Measurements from ENCODE around the gene RGS9. TPM values are rescaled to one million over a fixed set of nuclear protein-coding genes. Genes with fewer than 3 reads are reported as not detected.

RGS9 gene
- polyA plus RNA-seq, 2 of the 4 experiments (the other 2 are of a cell fraction): 6.9 to 14.3 TPM

- H3K4me1 ChIP-seq: peaks cover 7% of the 10 kb centered on the region; the same call in 1 of the 3 replicates
- WGBS (ENCODE audit: missing lambda C conversion rate): 73% methylated on average over 4 of the region's 4 CpGs
- ChIA-PET CTCF (interaction anchor here (0.7 to 5.2 kb wide), 7 partner anchors 10 to 154 kb away, joined by 3 to 30 read pairs (median 6); partner anchors contain the start of gene RGS9), POLR2A (interaction anchor here (0.6 to 1.2 kb wide), 2 partner anchors 142 to 1047 kb away, joined by 4 to 6 read pairs; no protein-coding TSS in a partner anchor)
- H3K9me3 ChIP-seq: no peaks in the 10 kb centered on the region
- no peak overlapping the region for H3K27ac ChIP-seq
- no peak overlapping the region for H3K4me2 ChIP-seq
- no peak for TF ChIP-seq BHLHE40 (IDR thresholded peaks at IDR 0.05; ENCODE audit: low read depth, low read length)
- TF ChIP-seq ESRRA (IDR thresholded peaks at IDR 0.05; ENCODE audit: borderline replicate concordance, low read length): no peak
- no peak for TF ChIP-seq PHF8 (IDR thresholded peaks at IDR 0.05; ENCODE audit: borderline replicate concordance, low read depth)
- TF ChIP-seq ZFP36 (IDR thresholded peaks at IDR 0.05; ENCODE audit: borderline replicate concordance, partially characterized antibody): no peak
- no peak for TF ChIP-seq KDM5A (IDR thresholded peaks at IDR 0.05)
- TF ChIP-seq RFX5 (IDR thresholded peaks at IDR 0.05): no peak
- no peak for TF ChIP-seq MAX (IDR thresholded peaks at IDR 0.05)
- ATAC-seq (no peak), FAIRE-seq (no peak), DNase-seq (ENCODE audit: low read depth in 1 of 2, low spot score in 1 of 2) (no peak)
- no peak overlapping the region for H3K4me3 ChIP-seq
Observed at GRCh38 chr17:65117384-65118035, 19.7 kb upstream of the RGS9 start.

GRCh38 chr17:65121368-65121767, 15.8 kb upstream of the RGS9 start:
- 60% methylated on average over 6 of the region's 6 CpGs for whole genome bisulfite sequencing (ENCODE audit: missing lambda C conversion rate)
- POLR2A ChIA-PET: interaction anchor here (0.7 to 1.5 kb wide), 2 partner anchors 14 to 21 kb away, joined by 3 to 4 read pairs; no protein-coding TSS in a partner anchor
- ATAC-seq: no peak
- H3K9me3 ChIP-seq: no peaks in the 10 kb centered on the region
- H3K4me3 ChIP-seq: no peak overlapping the region
- CTCF ChIA-PET: interaction anchor here (1.0 to 4.7 kb wide), 3 partner anchors 15 to 21 kb away, joined by 4 to 30 read pairs (median 6); partner anchors contain the start of gene RGS9
- no peak overlapping the region for H3K27ac ChIP-seq
- no peak for FAIRE-seq
- peaks cover 19% of the 10 kb centered on the region for H3K4me1 ChIP-seq
- TF ChIP-seq JUN (IDR thresholded peaks at IDR 0.05) (no peak), FOSB (CRISPR knock-in tag; IDR thresholded peaks at IDR 0.05) (no peak), KDM5A (IDR thresholded peaks at IDR 0.05) (no peak), PHF8 (IDR thresholded peaks at IDR 0.05; ENCODE audit: borderline replicate concordance, low read depth) (no peak), HOXB5 (CRISPR knock-in tag; IDR thresholded peaks at IDR 0.05) (no peak), RAD21 (conservative IDR thresholded peaks at IDR 0.05 in 1 of 2, IDR thresholded peaks at IDR 0.05 in 1 of 2) (no peak), HES2 (IDR thresholded peaks at IDR 0.05) (no peak), POLR2A (IDR thresholded peaks at IDR 0.05; ENCODE audit: low read length) (no peak), NR3C1 (IDR thresholded peaks at IDR 0.05) (no peak), SMC3 (IDR thresholded peaks at IDR 0.05) (no peak), GATA3 (IDR thresholded peaks at IDR 0.05; ENCODE audit: borderline replicate concordance) (no peak), ATOH8 (CRISPR knock-in tag; IDR thresholded peaks at IDR 0.05; ENCODE audit: low read depth) (no peak), EHF (CRISPR knock-in tag; IDR thresholded peaks at IDR 0.05) (no peak), HMGXB4 (CRISPR knock-in tag; IDR thresholded peaks at IDR 0.05; ENCODE audit: borderline replicate concordance) (no peak), BCL3 (IDR thresholded peaks at IDR 0.05) (no peak), MAX (IDR thresholded peaks at IDR 0.05) (no peak)
- no peak overlapping the region for H3K4me2 ChIP-seq
- no peak for DNase-seq (ENCODE audit: low read depth in 1 of 2, low spot score in 1 of 2)

Data from A549 (cell line).